Measurements from ENCODE around the gene GRIA4.

GRCh38 chr11:105767931-105768330, 158.1 kb downstream of the GRIA4 start:
- TF ChIP-seq TEAD4 (IDR thresholded peaks at IDR 0.05; ENCODE audit: borderline replicate concordance, insufficient read depth) (no peak), TAF1 (IDR thresholded peaks at IDR 0.05; ENCODE audit: borderline replicate concordance, low read depth, low read length) (no peak), CTCF (IDR thresholded peaks at IDR 0.05) (no peak), SIN3A (IDR thresholded peaks at IDR 0.05; ENCODE audit: borderline replicate concordance, low read depth, low read length) (no peak), RAD21 (IDR thresholded peaks at IDR 0.05; ENCODE audit: low read length) (no peak)

All from SK-N-SH (cell line).